D721Med (cell line): ENCODE measurements around the gene MAPKAP1.

Experiments
- DNase-seq: peaks from one replicate; pipeline ENCODE4 v3.0.0; 2011; ENCODE audit warnings: low spot score; ENCODE audit not compliant: insufficient read length
- FAIRE-seq: peaks from 2 replicates; lab custom pipeline; 2011; peaks lifted over from hg19 to GRCh38; lab: Jason Lieb, UNC
- CTCF ChIP-seq: IDR thresholded peaks from 2 replicates; pipeline ENCODE4 v1.5.1; 2012; ENCODE audit warnings: mild to moderate bottlenecking, control low read depth; ENCODE audit not compliant: insufficient read depth; ENCODE audit errors: missing control alignments

The MAPKAP1 gene

GRCh38 chr9:125637241-125637640, 69.8 kb downstream of the MAPKAP1 start:
- FAIRE-seq (no peak), DNase-seq (no peak)
- TF ChIP-seq CTCF = no peak

- DNase-seq (no peak), FAIRE-seq (no peak)
- TF ChIP-seq CTCF = no peak
Observed at GRCh38 chr9:125635888-125636287, 71.1 kb downstream of the MAPKAP1 start.

- DNase-seq = no peak
- no peak for TF ChIP-seq CTCF
- no peak for FAIRE-seq
Observed at GRCh38 chr9:125634040-125634717, 72.8 kb downstream of the MAPKAP1 start.

- DNase-seq (no peak), FAIRE-seq (no peak)
- no peak for TF ChIP-seq CTCF
Observed at GRCh38 chr9:125633116-125633745, 73.8 kb downstream of the MAPKAP1 start.

- FAIRE-seq (no peak), DNase-seq (no peak)
- TF ChIP-seq CTCF = no peak
Observed at GRCh38 chr9:125632321-125633115, 74.5 kb downstream of the MAPKAP1 start.

GRCh38 chr9:125631391-125632085, 75.5 kb downstream of the MAPKAP1 start:
- FAIRE-seq = no peak
- peak; percentile 36 for TF ChIP-seq CTCF
- DNase-seq = no peak
